ENCODE data around the gene REV1.
"Not testable (repeated sequence)": the region's sequence is repeated elsewhere in the genome, so short reads cannot be mapped to it uniquely, and the experiment has no call there.

The REV1 gene

DNA sequence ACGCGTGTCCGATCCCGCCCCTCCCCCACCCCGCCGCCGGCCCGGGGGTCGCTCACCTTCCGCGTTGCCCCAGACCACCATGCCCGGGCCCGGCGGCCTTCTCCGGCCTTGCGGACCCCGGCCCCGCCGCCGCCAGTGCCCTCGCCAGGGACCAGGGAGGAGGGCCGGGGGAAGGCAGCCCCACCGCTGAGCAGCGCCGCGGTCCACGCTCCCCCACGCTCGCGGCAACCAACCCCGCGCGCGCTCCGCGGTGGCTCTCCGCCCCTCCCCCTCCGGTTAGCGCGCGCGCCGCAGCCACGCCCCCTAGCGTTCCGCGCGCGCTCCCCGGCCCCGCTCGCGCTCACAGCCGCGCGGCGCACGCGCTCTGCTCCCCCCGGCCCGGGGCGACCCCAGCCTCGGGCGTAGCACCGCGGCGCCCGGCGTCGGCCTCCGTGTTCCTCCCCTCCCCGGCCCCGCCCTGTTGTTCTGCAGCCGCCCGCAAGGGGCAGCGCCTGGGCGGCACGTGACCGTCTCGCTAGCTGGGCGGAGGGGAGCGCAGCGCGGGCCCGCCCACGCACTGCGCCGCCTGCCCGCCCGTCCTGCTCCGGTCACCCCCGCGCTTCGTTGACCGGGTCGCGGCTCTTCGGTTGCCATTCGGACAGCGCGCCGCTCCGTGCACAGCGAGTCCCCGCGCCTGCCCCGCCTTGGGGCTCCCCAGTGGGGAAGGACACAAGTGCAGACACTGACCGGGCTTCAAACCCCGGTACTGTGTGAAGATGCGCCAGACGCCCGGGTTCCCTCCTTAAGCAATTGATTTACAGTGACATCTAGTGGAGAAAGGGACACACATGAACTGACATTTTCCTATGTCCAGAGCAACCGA lies at the start of gene REV1:
REV1 (minus strand) TSS at position 257 of the 862 bp plus-strand sequence. CDS start 25,042 bp downstream, outside the sequence.
- peak; percentile 82 for DNase-seq (ENCODE audit: low read depth)

DNA sequence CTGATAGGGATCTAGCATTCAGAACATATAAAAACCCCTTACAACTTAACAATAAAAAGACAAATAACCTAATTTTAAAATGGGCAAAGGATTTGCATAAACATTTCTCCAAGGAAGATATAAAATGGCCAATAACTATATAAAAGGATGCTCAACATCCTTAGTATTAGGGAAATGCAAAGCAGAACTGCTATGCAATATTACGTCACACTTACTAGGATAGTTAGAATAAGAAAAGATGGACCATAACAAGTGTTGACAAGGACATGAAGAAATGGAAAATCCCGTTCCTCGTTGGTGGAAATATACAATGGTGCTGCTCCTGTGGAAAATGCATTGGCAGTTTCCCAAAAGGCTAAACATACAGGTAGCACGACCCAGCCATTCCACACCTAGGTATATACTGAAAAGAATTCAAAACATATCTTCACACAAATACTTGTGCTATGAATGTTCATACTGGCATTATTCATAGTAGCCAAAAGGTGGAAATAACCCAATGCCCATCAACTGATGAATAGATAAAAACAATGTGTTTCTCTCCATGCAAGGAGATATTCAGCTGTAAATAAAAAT lies 48.2 kb upstream of the REV1 start:
- no peak for DNase-seq (ENCODE audit: low read depth)

DNA sequence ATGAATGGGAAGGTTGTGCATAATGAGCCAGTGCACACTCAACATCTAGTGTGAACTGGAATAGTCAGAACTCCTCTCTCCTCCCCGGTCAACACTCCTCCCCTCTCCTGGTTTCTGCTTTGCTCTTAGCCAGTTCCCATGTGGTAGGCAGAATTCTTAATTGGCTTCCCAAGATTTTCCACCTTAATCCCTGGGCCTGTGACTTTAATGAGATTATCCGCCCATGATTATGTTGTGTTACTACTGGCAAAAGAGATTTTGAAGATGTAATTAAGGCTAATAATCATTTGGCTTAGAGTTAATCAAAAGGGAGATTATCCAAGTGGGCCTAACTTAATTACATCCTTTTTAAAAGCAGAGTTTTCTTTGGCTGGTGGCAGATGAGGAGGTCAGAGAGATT lies 34.2 kb upstream of the REV1 start:
- no peak for DNase-seq (ENCODE audit: low read depth)

- no peak for DNase-seq (ENCODE audit: low read depth)
Measured at GRCh38 chr2:99522157-99522556, 32.3 kb upstream of the REV1 start.

DNA sequence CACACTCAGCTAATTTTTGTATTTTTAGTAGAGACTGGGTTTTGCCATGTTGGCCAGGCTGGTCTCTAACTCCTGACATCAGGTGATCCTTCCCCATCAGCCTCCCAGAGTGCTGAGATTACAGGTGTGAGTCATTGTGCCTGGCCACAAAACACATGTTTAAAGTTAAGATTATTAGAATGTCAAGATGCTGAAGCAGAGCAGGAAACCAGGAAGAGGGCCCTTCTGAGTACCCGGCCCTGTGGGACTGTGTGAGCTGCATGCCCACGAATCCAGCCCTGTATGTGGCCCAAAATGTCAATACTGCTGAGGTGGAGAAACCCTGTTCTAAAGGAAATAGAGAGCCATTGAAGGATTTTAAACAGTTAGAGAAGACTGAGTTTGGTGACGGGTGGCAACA lies 31.0 kb upstream of the REV1 start:
- no peak for DNase-seq (ENCODE audit: low read depth)

DNA sequence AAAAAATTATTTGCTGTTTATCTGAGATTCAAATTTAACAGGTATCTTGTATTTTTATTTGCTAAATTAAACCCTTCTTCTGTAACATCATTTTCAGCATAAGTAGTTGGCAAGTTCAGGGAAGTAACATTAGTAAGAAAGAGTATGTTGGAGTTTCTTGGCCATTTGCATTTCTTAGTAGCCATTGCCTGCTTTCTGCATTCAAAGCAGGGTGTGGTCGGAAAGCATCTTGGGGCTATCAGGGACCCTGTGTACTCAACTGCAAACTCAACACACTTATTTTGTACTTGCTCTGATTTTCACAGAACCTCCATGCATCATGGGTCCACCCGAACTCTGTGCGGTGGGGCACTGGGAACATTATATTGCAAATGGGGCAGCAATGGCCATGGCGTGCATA lies 30.4 kb upstream of the REV1 start:
- no peak for DNase-seq (ENCODE audit: low read depth)

DNA sequence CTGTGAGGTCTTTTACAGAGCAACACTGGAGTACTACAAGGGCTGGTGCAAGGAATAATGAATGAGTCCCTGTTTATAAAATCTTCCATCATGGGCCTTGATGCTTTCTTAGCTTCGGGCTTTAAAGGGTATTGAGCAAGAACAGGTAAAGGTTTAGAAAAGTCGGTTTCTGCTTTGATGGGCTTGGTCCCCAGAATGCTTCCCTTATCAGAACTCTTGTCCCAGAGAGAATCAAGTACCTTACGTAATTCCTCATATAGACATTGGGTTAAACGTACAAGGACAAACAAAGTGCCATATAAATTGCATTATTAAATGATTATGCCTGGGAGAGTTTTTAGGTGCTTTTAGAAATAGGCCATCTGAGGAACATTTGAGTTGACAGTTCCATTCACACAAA lies 24.5 kb upstream of the REV1 start:
- DNase-seq (ENCODE audit: low read depth) = no peak

DNA sequence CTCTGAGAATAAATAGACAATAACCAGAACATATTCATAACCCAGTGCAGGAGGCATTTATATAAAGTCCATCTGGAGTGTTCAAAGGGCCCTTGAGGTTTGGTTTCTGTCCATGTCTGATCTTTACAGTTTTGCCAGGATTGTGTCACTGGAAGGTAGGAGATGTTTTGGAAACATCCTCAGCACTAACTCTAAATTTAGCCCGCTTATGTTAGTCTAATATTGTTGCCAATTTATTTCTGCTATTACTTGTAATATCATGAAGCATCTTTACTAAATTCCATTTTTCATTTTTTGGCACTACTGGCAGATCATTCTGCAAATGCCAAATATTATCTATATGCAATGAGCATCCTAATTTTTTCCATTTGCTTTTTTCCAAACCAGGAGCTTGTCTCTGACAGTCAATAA lies 22.4 kb upstream of the REV1 start:
- DNase-seq (ENCODE audit: low read depth) = no peak

DNA sequence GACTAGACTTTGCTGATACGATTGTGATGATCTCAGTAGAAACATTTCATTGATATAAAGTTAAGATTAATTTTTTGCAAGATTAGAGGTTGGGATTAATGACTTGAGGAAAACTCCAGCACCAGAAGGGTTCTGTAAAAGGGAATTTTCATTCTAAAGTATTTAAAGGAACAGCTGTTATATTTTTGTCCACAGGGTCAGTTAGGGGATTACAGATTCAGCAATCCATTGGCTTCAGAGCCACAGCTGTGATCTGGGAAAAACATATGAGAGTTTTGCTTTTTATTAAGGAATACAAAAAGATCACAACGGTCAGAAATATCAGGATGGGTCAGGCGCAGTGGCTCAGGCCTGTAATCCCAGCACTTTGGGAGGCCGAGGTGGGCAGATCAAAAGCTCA lies 19.6 kb upstream of the REV1 start:
- DNase-seq (ENCODE audit: low read depth) = no peak

GRCh38 chr2:99507937-99508818 lies 18.4 kb upstream of the REV1 start:
- DNase-seq (ENCODE audit: low read depth) = no peak

GRCh38 chr2:99504844-99505584 lies 15.2 kb upstream of the REV1 start:
- DNase-seq (ENCODE audit: low read depth) = no peak

DNA sequence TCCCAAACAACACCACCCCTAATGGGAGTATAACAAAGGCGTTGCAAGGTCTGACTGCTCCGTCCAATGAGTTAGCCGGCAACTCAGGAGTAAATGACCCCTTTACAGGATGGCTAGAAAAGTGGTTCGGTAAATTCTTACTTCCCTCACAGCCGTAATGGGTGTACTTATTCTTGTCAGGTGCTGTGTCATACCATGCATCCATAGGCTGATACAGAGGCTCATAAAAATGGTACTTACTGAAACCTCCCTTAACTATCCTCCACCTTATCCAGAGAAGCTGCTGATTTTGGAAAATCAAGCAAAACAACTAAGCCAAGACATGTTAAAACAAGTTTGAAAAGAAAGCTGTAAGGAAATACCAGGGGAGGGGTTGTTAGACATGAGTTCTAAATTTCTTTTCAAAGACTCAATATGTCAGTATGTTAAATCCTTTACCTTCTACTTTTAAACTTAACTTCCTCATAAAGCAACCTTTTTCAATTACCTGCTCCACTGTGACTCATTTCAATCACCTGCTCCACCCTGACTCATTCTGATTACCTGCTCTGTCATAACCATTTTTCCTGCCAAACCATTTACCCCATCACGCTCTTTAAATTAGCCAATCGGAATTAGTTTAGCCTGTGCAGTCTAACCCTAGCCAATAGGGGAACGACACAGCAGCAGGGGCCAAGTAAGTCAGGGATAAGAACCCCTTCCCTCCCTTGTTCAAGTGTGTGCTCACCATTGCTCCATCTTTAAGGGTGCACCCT lies 14.0 kb upstream of the REV1 start:
- DNase-seq (ENCODE audit: low read depth) = not testable (repeated sequence)

DNA sequence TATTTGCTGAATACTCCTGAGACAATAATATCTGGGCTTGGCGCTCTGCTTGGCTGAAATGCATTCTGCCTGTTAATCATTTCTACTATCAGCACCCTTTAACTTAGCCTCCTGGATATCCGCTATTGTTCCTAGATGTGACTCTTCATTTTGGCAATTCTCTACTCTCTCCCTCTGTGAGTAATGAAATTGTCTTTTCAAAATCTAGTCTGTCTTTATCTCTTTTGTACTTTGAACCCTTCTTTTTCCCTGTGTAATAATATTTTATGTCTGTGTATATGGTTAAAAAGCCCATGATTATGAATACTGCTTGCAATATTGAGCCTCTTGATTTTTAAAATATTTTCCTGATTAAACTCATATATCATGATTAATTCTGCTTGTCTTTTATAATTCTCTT lies 6.2 kb upstream of the REV1 start:
- DNase-seq (ENCODE audit: low read depth) = no peak

DNA sequence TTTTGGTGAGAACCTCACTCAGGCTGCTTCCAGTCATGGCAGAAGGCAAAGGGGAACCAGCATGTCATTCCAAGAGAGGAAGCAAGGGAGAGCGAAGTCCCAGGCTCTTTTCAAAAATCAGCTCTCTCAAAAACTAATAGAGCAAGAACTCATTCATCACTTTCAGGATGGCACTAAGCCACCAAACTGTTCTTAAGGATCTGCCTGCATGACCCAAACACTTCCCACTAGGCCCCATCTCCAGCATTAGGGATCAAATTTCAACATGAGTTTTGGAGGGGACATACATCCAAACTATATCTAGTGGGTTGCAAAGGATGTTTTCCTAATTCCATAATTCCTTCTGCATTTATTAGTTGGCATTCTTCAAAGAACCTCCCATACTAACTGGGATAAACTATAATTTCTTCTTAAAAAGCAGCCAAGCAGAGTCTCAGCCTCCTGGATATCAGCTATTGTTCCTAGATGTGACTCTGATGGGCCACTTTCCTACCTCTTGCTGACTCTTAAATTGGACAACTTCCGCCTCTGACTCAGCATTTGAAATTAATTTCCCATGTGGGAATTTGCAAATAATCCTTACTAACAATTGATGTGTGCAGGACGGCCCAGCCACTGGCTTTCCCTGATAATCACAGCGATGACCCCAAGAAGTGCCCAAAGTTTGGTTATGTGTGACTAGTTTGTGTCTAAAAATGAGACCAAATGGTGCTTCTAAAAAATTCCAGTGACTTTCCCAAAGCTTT lies 5.5 kb upstream of the REV1 start:
- DNase-seq (ENCODE audit: low read depth) = no peak

- no peak for DNase-seq (ENCODE audit: low read depth)
Measured at GRCh38 chr2:99492721-99493120, 2.9 kb upstream of the REV1 start.

DNA sequence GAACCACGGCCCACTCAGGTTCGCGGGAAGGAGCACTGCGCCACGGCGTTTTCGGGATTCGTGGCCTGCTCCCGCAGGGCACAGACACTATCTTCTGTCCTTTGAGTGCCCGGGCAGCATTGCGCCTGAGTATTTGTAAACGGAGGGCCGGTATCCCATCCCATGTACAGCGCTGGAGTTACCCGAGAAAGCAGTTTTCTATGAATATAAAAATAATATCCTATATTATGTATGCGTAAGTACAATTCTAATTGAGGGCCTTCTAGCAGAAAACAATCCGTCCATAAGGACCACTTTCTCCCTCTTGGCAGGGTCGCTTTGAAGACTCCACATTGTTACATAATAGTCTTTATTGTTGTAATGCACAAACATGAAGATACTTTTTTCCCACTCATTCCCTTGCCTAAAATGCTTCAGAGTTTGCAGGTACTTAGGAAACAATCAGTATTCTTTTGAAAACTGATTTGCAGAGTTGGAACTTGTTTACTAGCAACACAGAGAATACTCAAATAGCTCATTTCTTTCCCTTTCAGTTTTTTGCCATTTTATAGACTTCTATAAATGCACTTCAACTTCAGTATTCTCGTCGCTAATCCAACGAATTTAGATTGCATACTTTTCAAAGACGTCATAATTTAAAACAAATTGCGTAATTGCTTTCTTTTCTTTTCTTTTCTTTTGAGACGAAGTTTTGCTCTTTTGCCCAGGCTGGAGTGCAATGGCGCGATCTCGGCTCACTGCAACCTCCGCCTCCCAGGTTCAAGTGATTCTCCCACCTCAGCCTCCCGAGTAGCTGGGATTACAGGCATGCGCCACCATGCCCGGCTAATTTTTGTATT lies 1.0 kb upstream of the REV1 start:
- no peak for DNase-seq (ENCODE audit: low read depth)

DNA sequence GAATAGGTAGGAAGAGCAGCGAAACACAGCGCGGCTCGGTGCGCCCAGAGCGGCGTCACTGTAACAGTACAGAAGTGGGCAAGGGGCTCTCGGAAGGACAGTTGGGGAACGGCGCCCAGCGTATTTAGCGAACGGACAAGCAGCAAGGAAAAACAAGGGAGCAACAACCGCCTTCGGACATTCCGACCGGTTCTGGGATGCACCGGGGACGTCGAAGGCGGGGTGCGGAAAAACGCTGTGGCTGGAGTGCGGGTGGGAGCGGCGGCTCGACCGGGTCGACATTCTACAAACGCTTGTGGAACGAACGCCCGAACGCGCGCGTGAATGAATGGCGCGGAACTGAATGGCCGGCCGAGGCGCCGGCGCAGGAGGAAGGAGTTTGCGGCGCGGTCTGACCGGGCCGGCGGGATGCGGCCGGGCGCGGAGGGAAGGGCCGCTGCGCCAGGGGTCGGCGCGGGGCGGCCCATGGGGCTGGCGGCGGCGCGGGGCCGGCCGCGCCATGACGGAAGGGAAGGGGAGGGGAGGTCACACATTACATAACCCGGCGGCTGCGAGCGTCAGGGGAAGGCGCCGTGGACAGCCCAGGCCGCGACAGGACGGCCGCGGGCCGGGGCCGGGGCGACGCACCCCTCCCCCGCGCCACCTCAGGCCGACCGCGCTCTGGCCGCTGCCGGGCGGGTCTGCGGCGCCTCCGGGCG lies 605 bp downstream of the REV1 start:
- peak; percentile 13 for DNase-seq (ENCODE audit: low read depth)

GRCh38 chr2:99488539-99489062 lies 1.2 kb downstream of the REV1 start:
- DNase-seq (ENCODE audit: low read depth) = no peak

GRCh38 chr2:99487906-99488305 lies 1.9 kb downstream of the REV1 start:
- no peak for DNase-seq (ENCODE audit: low read depth)

Measured in stimulated activated CD8-positive, alpha-beta memory T cell treated with anti-CD3 and anti-CD28 coated beads, Interleukin-15, amount 100 ng/mL, for 24 hours (primary cell).